ENCODE results near the gene MPZL3. TPM values are rescaled to one million over a fixed set of nuclear protein-coding genes. Genes with fewer than 3 reads are reported as not detected.
"Not testable (repeated sequence)": the region's sequence is repeated elsewhere in the genome, so short reads cannot be mapped to it uniquely, and the experiment has no call there.

Gene MPZL3
- total and polyA plus RNA-seq, 2 experiments from 2014 or later: 0.92 to 2.9 TPM

DNA sequence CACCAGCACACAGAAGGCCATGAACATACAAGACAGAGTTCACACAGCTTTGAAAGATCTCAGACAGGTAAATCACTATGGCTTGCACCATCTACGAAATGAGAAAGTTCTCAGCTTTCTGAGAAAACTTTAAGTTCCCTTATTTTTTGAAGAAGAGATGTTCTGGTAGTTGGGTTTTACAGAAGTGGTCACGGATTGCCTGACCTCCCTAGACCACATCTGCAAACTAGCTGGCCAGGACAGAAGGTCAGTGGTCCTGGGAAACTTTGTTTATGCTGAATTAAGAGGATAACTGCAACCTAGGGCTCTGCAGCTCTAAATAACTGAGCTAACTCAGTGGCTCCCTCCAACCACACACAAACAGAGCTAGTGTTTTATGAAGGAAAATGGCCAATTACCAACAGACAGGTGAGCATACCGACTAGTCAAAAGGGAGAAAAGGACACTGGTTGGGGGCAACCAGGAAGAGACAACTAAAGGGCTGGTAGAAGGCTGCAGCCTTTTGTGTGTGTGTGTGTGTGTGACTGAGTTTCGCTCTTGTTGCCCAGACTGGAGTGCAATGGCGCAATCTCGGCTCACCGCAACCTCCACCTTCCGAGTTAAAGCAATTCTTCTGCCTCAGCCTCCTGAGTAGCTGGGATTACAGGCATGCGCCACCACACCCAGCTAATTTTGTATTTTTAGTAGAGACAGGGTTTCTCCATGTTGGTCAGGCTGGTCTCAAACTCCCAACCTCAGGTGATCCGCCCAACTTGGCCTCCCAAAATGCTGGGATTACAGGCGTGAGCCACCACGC, 67.2 kb downstream of the MPZL3 start:
- Histone ChIP-seq H3K27ac (ENCODE audit: low read depth) (no peak overlapping the region), H3K36me3 (ENCODE audit: insufficient read depth) (no peaks in the 10 kb centered on the region), H3K4me3 (no peak overlapping the region), H3K4me2 (no peak overlapping the region), H2AFZ (no peak overlapping the region), H4K20me1 (replicated peaks; ENCODE audit: insufficient read depth) (no peaks in the 10 kb centered on the region), H3K27me3 (ENCODE audit: insufficient read depth) (peaks cover 1% of the 10 kb centered on the region; the same call in 1 of the 2 replicates), H3F3A (replicated peaks; ENCODE audit: low read depth) (no peaks in the 10 kb centered on the region), H3K9me2 (ENCODE audit: insufficient read depth) (peaks cover 3% of the 10 kb centered on the region; the same call in 1 of the 2 replicates), H3K79me2 (replicated peaks; ENCODE audit: insufficient read depth) (no peaks in the 10 kb centered on the region), H3K4me1 (ENCODE audit: insufficient read depth) (peaks cover 3% of the 10 kb centered on the region; the same call in 1 of the 2 replicates)
- DNase-seq (ENCODE audit: low spot score): no peak
- ATAC-seq: no peak
- no peaks in the 10 kb centered on the region for H3K36me3 Mint-ChIP-seq (ENCODE audit: low read depth)
- TF ChIP-seq EZH2 (IDR thresholded peaks at IDR 0.05; ENCODE audit: low read depth, unreplicated experiment): no peak
- TF ChIP-seq, protein P1, sequence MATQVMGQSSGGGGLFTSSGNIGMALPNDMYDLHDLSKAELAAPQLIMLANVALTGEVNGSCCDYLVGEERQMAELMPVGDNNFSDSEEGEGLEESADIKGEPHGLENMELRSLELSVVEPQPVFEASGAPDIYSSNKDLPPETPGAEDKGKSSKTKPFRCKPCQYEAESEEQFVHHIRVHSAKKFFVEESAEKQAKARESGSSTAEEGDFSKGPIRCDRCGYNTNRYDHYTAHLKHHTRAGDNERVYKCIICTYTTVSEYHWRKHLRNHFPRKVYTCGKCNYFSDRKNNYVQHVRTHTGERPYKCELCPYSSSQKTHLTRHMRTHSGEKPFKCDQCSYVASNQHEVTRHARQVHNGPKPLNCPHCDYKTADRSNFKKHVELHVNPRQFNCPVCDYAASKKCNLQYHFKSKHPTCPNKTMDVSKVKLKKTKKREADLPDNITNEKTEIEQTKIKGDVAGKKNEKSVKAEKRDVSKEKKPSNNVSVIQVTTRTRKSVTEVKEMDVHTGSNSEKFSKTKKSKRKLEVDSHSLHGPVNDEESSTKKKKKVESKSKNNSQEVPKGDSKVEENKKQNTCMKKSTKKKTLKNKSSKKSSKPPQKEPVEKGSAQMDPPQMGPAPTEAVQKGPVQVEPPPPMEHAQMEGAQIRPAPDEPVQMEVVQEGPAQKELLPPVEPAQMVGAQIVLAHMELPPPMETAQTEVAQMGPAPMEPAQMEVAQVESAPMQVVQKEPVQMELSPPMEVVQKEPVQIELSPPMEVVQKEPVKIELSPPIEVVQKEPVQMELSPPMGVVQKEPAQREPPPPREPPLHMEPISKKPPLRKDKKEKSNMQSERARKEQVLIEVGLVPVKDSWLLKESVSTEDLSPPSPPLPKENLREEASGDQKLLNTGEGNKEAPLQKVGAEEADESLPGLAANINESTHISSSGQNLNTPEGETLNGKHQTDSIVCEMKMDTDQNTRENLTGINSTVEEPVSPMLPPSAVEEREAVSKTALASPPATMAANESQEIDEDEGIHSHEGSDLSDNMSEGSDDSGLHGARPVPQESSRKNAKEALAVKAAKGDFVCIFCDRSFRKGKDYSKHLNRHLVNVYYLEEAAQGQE (IDR thresholded peaks at IDR 0.05; ENCODE audit: unreplicated experiment): no peak
- TF ChIP-seq, protein P2, sequence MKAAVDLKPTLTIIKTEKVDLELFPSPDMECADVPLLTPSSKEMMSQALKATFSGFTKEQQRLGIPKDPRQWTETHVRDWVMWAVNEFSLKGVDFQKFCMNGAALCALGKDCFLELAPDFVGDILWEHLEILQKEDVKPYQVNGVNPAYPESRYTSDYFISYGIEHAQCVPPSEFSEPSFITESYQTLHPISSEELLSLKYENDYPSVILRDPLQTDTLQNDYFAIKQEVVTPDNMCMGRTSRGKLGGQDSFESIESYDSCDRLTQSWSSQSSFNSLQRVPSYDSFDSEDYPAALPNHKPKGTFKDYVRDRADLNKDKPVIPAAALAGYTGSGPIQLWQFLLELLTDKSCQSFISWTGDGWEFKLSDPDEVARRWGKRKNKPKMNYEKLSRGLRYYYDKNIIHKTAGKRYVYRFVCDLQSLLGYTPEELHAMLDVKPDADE (IDR thresholded peaks at IDR 0.05): no peak
- TF ChIP-seq, protein P3, sequence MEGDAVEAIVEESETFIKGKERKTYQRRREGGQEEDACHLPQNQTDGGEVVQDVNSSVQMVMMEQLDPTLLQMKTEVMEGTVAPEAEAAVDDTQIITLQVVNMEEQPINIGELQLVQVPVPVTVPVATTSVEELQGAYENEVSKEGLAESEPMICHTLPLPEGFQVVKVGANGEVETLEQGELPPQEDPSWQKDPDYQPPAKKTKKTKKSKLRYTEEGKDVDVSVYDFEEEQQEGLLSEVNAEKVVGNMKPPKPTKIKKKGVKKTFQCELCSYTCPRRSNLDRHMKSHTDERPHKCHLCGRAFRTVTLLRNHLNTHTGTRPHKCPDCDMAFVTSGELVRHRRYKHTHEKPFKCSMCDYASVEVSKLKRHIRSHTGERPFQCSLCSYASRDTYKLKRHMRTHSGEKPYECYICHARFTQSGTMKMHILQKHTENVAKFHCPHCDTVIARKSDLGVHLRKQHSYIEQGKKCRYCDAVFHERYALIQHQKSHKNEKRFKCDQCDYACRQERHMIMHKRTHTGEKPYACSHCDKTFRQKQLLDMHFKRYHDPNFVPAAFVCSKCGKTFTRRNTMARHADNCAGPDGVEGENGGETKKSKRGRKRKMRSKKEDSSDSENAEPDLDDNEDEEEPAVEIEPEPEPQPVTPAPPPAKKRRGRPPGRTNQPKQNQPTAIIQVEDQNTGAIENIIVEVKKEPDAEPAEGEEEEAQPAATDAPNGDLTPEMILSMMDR (conservative IDR thresholded peaks at IDR 0.05; ENCODE audit: low read depth in 2 of 2): no peak
- TF ChIP-seq POLR2AphosphoS5 (IDR thresholded peaks at IDR 0.05; ENCODE audit: low read depth): no peak
- no peak for TF ChIP-seq STAT1 (IDR thresholded peaks at IDR 0.05; ENCODE audit: unreplicated experiment)
- no peak for TF ChIP-seq ZNF114 (CRISPR knock-in tag; IDR thresholded peaks at IDR 0.05)
- TF ChIP-seq, protein P4, sequence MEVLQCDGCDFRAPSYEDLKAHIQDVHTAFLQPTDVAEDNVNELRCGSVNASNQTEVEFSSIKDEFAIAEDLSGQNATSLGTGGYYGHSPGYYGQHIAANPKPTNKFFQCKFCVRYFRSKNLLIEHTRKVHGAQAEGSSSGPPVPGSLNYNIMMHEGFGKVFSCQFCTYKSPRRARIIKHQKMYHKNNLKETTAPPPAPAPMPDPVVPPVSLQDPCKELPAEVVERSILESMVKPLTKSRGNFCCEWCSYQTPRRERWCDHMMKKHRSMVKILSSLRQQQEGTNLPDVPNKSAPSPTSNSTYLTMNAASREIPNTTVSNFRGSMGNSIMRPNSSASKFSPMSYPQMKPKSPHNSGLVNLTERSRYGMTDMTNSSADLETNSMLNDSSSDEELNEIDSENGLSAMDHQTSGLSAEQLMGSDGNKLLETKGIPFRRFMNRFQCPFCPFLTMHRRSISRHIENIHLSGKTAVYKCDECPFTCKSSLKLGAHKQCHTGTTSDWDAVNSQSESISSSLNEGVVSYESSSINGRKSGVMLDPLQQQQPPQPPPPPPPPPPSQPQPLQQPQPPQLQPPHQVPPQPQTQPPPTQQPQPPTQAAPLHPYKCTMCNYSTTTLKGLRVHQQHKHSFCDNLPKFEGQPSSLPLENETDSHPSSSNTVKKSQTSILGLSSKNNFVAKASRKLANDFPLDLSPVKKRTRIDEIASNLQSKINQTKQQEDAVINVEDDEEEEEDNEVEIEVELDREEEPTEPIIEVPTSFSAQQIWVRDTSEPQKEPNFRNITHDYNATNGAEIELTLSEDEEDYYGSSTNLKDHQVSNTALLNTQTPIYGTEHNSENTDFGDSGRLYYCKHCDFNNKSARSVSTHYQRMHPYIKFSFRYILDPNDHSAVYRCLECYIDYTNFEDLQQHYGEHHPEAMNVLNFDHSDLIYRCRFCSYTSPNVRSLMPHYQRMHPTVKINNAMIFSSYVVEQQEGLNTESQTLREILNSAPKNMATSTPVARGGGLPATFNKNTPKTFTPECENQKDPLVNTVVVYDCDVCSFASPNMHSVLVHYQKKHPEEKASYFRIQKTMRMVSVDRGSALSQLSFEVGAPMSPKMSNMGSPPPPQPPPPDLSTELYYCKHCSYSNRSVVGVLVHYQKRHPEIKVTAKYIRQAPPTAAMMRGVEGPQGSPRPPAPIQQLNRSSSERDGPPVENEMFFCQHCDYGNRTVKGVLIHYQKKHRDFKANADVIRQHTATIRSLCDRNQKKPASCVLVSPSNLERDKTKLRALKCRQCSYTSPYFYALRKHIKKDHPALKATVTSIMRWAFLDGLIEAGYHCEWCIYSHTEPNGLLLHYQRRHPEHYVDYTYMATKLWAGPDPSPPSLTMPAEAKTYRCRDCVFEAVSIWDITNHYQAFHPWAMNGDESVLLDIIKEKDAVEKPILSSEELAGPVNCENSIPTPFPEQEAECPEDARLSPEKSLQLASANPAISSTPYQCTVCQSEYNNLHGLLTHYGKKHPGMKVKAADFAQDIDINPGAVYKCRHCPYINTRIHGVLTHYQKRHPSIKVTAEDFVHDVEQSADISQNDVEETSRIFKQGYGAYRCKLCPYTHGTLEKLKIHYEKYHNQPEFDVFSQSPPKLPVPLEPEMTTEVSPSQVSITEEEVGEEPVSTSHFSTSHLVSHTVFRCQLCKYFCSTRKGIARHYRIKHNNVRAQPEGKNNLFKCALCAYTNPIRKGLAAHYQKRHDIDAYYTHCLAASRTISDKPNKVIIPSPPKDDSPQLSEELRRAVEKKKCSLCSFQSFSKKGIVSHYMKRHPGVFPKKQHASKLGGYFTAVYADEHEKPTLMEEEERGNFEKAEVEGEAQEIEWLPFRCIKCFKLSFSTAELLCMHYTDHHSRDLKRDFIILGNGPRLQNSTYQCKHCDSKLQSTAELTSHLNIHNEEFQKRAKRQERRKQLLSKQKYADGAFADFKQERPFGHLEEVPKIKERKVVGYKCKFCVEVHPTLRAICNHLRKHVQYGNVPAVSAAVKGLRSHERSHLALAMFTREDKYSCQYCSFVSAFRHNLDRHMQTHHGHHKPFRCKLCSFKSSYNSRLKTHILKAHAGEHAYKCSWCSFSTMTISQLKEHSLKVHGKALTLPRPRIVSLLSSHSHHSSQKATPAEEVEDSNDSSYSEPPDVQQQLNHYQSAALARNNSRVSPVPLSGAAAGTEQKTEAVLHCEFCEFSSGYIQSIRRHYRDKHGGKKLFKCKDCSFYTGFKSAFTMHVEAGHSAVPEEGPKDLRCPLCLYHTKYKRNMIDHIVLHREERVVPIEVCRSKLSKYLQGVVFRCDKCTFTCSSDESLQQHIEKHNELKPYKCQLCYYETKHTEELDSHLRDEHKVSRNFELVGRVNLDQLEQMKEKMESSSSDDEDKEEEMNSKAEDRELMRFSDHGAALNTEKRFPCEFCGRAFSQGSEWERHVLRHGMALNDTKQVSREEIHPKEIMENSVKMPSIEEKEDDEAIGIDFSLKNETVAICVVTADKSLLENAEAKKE (CRISPR knock-in tag; IDR thresholded peaks at IDR 0.05): no peak
- H3K4me3 Mint-ChIP-seq: no peak overlapping the region
- peaks cover 5% of the 10 kb centered on the region for H3K27me3 Mint-ChIP-seq (ENCODE audit: insufficient read depth, low read depth, poor library complexity)
- H3K27ac Mint-ChIP-seq: no peak overlapping the region
- peaks cover 15% of the 10 kb centered on the region for H3K4me1 Mint-ChIP-seq
- no peaks in the 10 kb centered on the region; the same call in 2 of the 3 replicates for H3K9me3 Mint-ChIP-seq

DNA sequence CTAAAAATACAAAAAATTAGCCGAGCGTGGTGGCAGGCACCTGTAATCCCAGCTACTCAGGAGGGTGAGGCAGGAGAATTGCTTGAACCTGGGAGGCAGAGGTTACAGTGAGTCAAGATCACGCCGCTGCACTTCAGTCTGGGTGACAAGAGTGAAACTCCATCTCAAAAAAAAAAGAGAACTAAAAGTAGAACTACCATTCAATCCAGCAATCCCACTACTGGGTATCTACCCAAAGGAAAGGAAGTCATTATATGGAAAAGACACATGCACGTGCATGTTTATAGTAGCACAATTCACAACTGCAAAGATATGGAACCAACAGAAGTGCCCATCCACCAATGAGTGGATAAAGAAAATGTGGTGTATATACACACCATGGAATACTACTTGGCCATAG, 68.5 kb downstream of the MPZL3 start:
- H3K27me3 ChIP-seq (ENCODE audit: insufficient read depth); H3K9me3 Mint-ChIP-seq; H4K20me1 ChIP-seq (replicated peaks; ENCODE audit: insufficient read depth); H3K27ac Mint-ChIP-seq; H3K4me3 ChIP-seq; H2AFZ ChIP-seq; H3K4me3 Mint-ChIP-seq; ATAC-seq; H3F3A ChIP-seq (replicated peaks; ENCODE audit: low read depth); H3K27ac ChIP-seq (ENCODE audit: low read depth); H3K36me3 ChIP-seq (ENCODE audit: insufficient read depth); H3K79me2 ChIP-seq (replicated peaks; ENCODE audit: insufficient read depth); H3K4me1 ChIP-seq (ENCODE audit: insufficient read depth); H3K4me2 ChIP-seq; H3K9me2 ChIP-seq (ENCODE audit: insufficient read depth); H3K36me3 Mint-ChIP-seq (ENCODE audit: low read depth); DNase-seq (ENCODE audit: low spot score); H3K27me3 Mint-ChIP-seq (ENCODE audit: insufficient read depth, low read depth, poor library complexity): not testable (repeated sequence)
- peaks cover 20% of the 10 kb centered on the region for H3K4me1 Mint-ChIP-seq

Data from GM23338 (cell line).